Astrocyte of the spinal cord (primary cell): Measurements from ENCODE around the gene CNTFR.

ENCODE experiments used
- DNase-seq: peaks from one replicate; pipeline ENCODE4 v3.0.0; 2011; ENCODE audit warnings: low read depth, low spot score
- H3K4me3 ChIP-seq: 2 replicates; pipeline ENCODE4 v1.5.1; 2011; ENCODE audit warnings: low read depth, mild to moderate bottlenecking, low read length, moderate library complexity
- in situ Hi-C: cut with HindIII; loops from 2 replicates; pipeline ENCODE4 v1.10.0; 2017; ENCODE audit warnings: low sequenced_read_pairs
- TF ChIP-seq, protein P1 (sequence below): IDR thresholded peaks from 2 replicates; pipeline ENCODE4 v1.5.1; 2012; ENCODE audit warnings: low read depth, mild to moderate bottlenecking, low read length, inconsistent platforms

Gene CNTFR

DNA sequence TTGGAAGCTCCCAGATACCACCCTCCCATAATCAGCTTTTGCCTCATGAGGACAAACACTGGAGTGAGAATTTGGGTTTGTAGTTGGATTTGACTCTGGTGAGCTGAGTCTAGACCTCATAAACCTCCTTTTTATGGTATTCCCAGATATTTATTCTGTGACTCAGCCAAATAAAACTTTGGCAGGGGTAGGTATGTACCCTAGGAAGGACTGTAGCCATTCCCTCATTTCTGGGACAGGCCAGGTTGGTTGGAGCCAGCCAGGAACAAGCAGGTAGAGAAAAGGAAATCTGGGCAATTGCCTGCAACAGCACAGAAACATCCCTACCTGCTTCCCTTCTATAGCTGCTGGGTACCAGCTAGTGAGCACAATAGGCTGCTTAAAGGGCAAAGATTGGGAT, 86.1 kb downstream of the CNTFR start:
- in situ Hi-C loops: loop anchor here (10.0 kb wide), 1 partner anchor 71 kb away; no protein-coding TSS in a partner anchor
- no peak for DNase-seq

DNA sequence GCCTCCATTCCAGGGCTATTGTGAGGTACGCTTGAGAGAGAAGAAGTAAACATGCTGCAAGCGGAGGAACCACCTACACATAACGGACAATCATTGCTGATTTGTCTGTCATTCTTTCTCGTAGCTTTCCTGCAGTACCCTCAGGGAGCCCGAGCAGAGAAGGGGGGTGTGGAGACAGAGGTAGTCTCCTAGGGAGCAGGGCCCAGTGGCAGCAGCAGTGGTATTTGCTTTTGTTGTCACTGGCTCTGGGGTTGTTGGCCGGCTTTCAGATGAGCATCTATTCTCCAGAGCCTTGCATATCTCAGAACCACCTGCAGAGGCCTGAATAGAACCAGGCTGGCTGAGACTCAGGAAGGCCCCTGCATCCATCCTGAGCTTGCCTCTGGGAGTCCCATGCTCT, 86.6 kb downstream of the CNTFR start:
- DNase-seq: no peak
- TF ChIP-seq, protein P1, sequence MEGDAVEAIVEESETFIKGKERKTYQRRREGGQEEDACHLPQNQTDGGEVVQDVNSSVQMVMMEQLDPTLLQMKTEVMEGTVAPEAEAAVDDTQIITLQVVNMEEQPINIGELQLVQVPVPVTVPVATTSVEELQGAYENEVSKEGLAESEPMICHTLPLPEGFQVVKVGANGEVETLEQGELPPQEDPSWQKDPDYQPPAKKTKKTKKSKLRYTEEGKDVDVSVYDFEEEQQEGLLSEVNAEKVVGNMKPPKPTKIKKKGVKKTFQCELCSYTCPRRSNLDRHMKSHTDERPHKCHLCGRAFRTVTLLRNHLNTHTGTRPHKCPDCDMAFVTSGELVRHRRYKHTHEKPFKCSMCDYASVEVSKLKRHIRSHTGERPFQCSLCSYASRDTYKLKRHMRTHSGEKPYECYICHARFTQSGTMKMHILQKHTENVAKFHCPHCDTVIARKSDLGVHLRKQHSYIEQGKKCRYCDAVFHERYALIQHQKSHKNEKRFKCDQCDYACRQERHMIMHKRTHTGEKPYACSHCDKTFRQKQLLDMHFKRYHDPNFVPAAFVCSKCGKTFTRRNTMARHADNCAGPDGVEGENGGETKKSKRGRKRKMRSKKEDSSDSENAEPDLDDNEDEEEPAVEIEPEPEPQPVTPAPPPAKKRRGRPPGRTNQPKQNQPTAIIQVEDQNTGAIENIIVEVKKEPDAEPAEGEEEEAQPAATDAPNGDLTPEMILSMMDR: no peak
- in situ Hi-C loops: loop anchor here (10.0 kb wide), 1 partner anchor 72 kb away; no protein-coding TSS in a partner anchor
- no peak overlapping the region for H3K4me3 ChIP-seq

More for the DNA sequence above, 86.1 kb downstream of the CNTFR start:
- H3K4me3 ChIP-seq: no peak overlapping the region
- TF ChIP-seq, protein P1: no peak

DNA sequence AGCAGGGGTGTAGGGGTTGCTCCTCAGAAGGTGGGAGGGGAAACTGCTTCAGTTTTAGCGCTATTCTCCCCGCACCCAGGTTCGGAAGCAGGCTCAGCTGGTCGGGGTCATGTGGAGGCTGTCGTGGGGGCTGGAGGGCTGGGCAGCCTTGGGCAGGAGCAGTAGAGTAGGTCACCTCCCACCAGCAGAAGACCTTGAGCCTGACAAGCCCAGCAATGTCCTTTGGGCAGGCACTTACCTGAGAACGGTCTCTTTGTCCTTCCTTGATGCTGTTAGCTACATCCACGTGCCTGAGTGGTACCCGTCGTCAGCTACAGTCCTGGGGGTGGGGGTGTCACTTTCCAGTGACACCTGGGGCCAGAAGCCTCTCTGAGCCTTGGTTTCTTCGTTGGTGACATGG, 87.1 kb downstream of the CNTFR start:
- no peak for DNase-seq
- in situ Hi-C loops: loop anchor here (10.0 kb wide), 1 partner anchor 72 kb away; no protein-coding TSS in a partner anchor
- no peak overlapping the region for H3K4me3 ChIP-seq
- TF ChIP-seq, protein P1: no peak

DNA sequence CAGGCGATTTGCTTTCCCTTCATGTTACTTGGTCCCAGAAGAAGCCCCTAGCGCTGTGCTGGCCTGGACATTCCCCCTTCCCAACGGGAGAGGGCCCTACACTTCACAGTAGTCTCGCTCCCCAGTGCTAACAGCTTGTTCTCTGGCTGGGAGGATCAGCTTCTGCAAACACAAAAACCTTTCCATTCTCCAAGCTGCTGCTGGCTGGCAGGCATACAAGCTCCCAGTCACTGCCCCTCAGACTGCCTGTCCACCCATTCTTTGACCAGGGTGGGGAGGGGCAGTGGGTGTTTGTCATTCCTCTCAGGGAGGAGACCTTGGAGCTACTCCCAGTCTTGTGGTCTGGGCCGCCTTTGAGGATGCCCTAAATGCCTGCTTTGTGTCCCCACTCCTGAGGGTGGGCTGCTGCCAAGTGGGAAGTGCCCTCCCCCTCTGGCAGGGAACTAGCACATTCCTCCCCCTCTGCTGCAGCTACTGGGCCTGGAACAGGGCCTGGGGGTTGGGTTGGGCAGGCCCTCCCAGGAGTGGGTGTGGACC, 87.6 kb downstream of the CNTFR start:
- TF ChIP-seq, protein P1: peak; percentile 53
- peak; percentile 75 for DNase-seq
- H3K4me3 ChIP-seq: no peak overlapping the region
- in situ Hi-C loops: loop anchor here (10.0 kb wide), 1 partner anchor 73 kb away; no protein-coding TSS in a partner anchor
